SK-N-SH treated with all-trans-retinoic acid at 6 μM for 48 hours (cell line): ENCODE measurements around the gene PCYT1B.

ENCODE experiments used
- ATAC-seq: fragments of 200-7000 bp; cut with Tn5 transposase; 3 replicates; pipeline ENCODE4 v1.9.1; 2020; ENCODE audit warnings: mild to moderate bottlenecking, moderate library complexity
- ARNTL ChIP-seq: fragments of 450-650 bp; formaldehyde crosslinking; IDR thresholded peaks from 2 replicates; pipeline ENCODE4 v1.5.0; 2020; ENCODE audit warnings: low read depth, mild to moderate bottlenecking, moderate library complexity, borderline replicate concordance
- BACH2 ChIP-seq: fragments of 250-450 bp; sonication (Bioruptor Pico); IDR thresholded peaks from 2 replicates; pipeline ENCODE4 v1.9.0; 2021; ENCODE audit warnings: mild to moderate bottlenecking, borderline replicate concordance
- CSDC2 ChIP-seq: fragments of 250-450 bp; sonication (Bioruptor Pico); IDR thresholded peaks from 2 replicates; pipeline ENCODE4 v1.5.0; 2020; ENCODE audit warnings: mild to moderate bottlenecking, moderate library complexity
- ESRRG ChIP-seq: fragments of 250-450 bp; sonication (Bioruptor Pico); IDR thresholded peaks from 2 replicates; pipeline ENCODE4 v1.6.1; 2021; ENCODE audit warnings: mild to moderate bottlenecking
- GLIS3 ChIP-seq: fragments of 250-450 bp; sonication (Bioruptor Pico); IDR thresholded peaks from 2 replicates; pipeline ENCODE4 v1.5.0; 2020; ENCODE audit warnings: mild to moderate bottlenecking, moderate library complexity
- ISL1 ChIP-seq: fragments of 250-450 bp; sonication (Bioruptor Pico); IDR thresholded peaks from 2 replicates; pipeline ENCODE4 v2.1.2; 2022; ENCODE audit warnings: mild to moderate bottlenecking, moderate library complexity
- OSR1 ChIP-seq: fragments of 250-450 bp; sonication (Bioruptor Pico); IDR thresholded peaks from 2 replicates; pipeline ENCODE4 v1.8.0; 2022; ENCODE audit warnings: moderate library complexity, mild to moderate bottlenecking, inconsistent platforms
- PPARA ChIP-seq: fragments of 250-450 bp; sonication (Bioruptor Pico); IDR thresholded peaks from 2 replicates; pipeline ENCODE4 v1.5.0; 2020; ENCODE audit warnings: mild to moderate bottlenecking, borderline replicate concordance
- RARB ChIP-seq: fragments of 250-450 bp; sonication (Bioruptor Pico); IDR thresholded peaks from 2 replicates; pipeline ENCODE4 v1.8.0; 2021; ENCODE audit warnings: mild to moderate bottlenecking, moderate library complexity
- SNAI2 ChIP-seq: fragments of 250-450 bp; sonication (Bioruptor Pico); IDR thresholded peaks from 2 replicates; pipeline ENCODE4 v1.5.0; 2020; ENCODE audit warnings: mild to moderate bottlenecking, moderate library complexity
- TOX ChIP-seq: fragments of 250-450 bp; sonication (Bioruptor Pico); IDR thresholded peaks from 2 replicates; pipeline ENCODE4 v1.8.0; 2021; ENCODE audit warnings: mild to moderate bottlenecking, moderate library complexity, borderline replicate concordance
- ZC3H10 ChIP-seq: fragments of 250-450 bp; sonication (Bioruptor Pico); IDR thresholded peaks from 2 replicates; pipeline ENCODE4 v1.5.1; 2021; ENCODE audit warnings: mild to moderate bottlenecking, moderate library complexity
- ZFP3 ChIP-seq: fragments of 250-450 bp; sonication (Bioruptor Pico); IDR thresholded peaks from 2 replicates; pipeline ENCODE4 v1.5.0; 2020; ENCODE audit warnings: mild to moderate bottlenecking, moderate library complexity
- ZFP30 ChIP-seq: fragments of 450-650 bp; formaldehyde crosslinking; IDR thresholded peaks from 2 replicates; pipeline ENCODE4 v1.5.0; 2022; ENCODE audit warnings: mild to moderate bottlenecking, moderate library complexity
- ZNF565 ChIP-seq: fragments of 450-650 bp; formaldehyde crosslinking; conservative IDR thresholded peaks from 2 replicates; pipeline ENCODE4 v1.5.0; 2020; ENCODE audit warnings: low read depth, mild to moderate bottlenecking, moderate library complexity
- ZNF8 ChIP-seq: fragments of 450-650 bp; formaldehyde crosslinking; IDR thresholded peaks from 2 replicates; pipeline ENCODE4 v1.5.0; 2020; ENCODE audit warnings: mild to moderate bottlenecking, moderate library complexity
- TF ChIP-seq, protein P1 (sequence below): fragments of 250-450 bp; sonication (Bioruptor Pico); IDR thresholded peaks from 2 replicates; pipeline ENCODE4 v1.8.0; 2021; ENCODE audit warnings: low read depth, mild to moderate bottlenecking, moderate library complexity, borderline replicate concordance
- TF ChIP-seq, protein P2 (sequence below): fragments of 250-450 bp; sonication (Bioruptor Pico); IDR thresholded peaks from 2 replicates; pipeline ENCODE4 v1.5.1; 2020; ENCODE audit warnings: low read depth, mild to moderate bottlenecking, moderate library complexity
- TF ChIP-seq, protein P3 (sequence below): fragments of 250-450 bp; sonication (Bioruptor Pico); IDR thresholded peaks from 2 replicates; pipeline ENCODE4 v1.8.0; 2020; ENCODE audit warnings: mild to moderate bottlenecking, moderate library complexity, borderline replicate concordance
- TF ChIP-seq, protein P4 (sequence below): fragments of 250-450 bp; sonication (Bioruptor Pico); IDR thresholded peaks from 2 replicates; pipeline ENCODE4 v1.5.0; 2020; ENCODE audit warnings: mild to moderate bottlenecking, moderate library complexity
- TF ChIP-seq, protein P5 (sequence below): fragments of 250-450 bp; sonication (Bioruptor Pico); IDR thresholded peaks from 2 replicates; pipeline ENCODE4 v1.5.1; 2021; ENCODE audit warnings: mild to moderate bottlenecking, moderate library complexity

Gene PCYT1B

DNA sequence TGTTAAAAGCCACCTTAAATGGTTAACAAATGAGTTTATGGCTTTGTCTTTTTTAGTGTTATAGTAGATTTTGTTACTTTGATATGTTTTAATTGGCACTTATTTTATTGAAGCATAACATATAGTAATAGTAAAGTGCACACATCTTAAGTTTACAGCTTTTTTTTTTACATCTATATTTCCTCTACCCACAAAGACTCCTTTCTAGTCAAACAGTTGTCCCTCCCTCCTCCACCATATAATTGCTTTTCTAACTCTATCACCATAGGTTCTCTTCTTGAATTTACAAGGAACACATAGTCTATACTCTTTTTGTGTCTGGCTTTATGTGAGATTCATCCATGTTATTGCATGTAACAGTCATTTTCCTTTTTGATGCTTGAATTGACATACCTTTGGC, 110.6 kb downstream of the PCYT1B start:
- TF ChIP-seq ZFP30 (CRISPR knock-in tag): no peak
- TF ChIP-seq, protein P1, sequence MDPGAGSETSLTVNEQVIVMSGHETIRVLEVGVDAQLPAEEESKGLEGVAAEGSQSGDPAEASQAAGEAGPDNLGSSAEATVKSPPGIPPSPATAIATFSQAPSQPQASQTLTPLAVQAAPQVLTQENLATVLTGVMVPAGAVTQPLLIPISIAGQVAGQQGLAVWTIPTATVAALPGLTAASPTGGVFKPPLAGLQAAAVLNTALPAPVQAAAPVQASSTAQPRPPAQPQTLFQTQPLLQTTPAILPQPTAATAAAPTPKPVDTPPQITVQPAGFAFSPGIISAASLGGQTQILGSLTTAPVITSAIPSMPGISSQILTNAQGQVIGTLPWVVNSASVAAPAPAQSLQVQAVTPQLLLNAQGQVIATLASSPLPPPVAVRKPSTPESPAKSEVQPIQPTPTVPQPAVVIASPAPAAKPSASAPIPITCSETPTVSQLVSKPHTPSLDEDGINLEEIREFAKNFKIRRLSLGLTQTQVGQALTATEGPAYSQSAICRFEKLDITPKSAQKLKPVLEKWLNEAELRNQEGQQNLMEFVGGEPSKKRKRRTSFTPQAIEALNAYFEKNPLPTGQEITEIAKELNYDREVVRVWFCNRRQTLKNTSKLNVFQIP (CRISPR knock-in tag): no peak
- TF ChIP-seq, protein P2, sequence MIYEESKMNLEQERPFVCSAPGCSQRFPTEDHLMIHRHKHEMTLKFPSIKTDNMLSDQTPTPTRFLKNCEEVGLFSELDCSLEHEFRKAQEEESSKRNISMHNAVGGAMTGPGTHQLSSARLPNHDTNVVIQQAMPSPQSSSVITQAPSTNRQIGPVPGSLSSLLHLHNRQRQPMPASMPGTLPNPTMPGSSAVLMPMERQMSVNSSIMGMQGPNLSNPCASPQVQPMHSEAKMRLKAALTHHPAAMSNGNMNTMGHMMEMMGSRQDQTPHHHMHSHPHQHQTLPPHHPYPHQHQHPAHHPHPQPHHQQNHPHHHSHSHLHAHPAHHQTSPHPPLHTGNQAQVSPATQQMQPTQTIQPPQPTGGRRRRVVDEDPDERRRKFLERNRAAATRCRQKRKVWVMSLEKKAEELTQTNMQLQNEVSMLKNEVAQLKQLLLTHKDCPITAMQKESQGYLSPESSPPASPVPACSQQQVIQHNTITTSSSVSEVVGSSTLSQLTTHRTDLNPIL: no peak
- TF ChIP-seq, protein P3, sequence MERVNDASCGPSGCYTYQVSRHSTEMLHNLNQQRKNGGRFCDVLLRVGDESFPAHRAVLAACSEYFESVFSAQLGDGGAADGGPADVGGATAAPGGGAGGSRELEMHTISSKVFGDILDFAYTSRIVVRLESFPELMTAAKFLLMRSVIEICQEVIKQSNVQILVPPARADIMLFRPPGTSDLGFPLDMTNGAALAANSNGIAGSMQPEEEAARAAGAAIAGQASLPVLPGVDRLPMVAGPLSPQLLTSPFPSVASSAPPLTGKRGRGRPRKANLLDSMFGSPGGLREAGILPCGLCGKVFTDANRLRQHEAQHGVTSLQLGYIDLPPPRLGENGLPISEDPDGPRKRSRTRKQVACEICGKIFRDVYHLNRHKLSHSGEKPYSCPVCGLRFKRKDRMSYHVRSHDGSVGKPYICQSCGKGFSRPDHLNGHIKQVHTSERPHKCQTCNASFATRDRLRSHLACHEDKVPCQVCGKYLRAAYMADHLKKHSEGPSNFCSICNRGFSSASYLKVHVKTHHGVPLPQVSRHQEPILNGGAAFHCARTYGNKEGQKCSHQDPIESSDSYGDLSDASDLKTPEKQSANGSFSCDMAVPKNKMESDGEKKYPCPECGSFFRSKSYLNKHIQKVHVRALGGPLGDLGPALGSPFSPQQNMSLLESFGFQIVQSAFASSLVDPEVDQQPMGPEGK (CRISPR knock-in tag): no peak
- TF ChIP-seq SNAI2 (CRISPR knock-in tag): no peak
- no peak for TF ChIP-seq BACH2 (CRISPR knock-in tag)
- TF ChIP-seq CSDC2 (CRISPR knock-in tag): no peak
- no peak for TF ChIP-seq TOX (CRISPR knock-in tag)
- no peak for TF ChIP-seq PPARA (CRISPR knock-in tag)
- TF ChIP-seq OSR1: no peak
- no peak for TF ChIP-seq ZFP3
- TF ChIP-seq GLIS3 (CRISPR knock-in tag): no peak
- no peak for ATAC-seq

DNA sequence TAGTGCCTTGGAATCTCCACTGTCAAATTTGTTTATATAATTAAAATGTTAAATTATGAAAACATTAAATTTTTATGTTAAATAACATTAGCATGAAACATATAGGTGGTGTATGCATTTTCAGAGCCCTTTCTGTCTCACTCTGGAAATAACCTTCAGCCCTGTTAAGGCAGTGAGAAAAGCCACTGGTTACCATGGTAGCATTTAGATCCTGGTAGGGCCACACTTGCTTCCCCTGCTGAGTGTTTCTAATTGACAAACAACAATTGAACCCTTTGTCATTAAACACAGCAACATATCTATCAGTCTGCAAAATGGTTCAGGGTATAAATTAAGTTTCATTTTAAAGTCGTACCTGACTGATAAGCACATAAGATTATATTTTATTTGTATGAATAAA, 118.5 kb downstream of the PCYT1B start:
- TF ChIP-seq RARB (CRISPR knock-in tag) (no peak), ZC3H10 (CRISPR knock-in tag) (no peak), CSDC2 (CRISPR knock-in tag) (no peak), TOX (CRISPR knock-in tag) (no peak), SNAI2 (CRISPR knock-in tag) (no peak), OSR1 (no peak), ZNF8 (no peak), ZFP30 (CRISPR knock-in tag) (no peak), ZNF565 (CRISPR knock-in tag) (no peak), ESRRG (CRISPR knock-in tag) (no peak), ARNTL (CRISPR knock-in tag) (no peak), ZFP3 (no peak), ISL1 (no peak), PPARA (CRISPR knock-in tag) (no peak), GLIS3 (CRISPR knock-in tag) (no peak)
- TF ChIP-seq, protein P4, sequence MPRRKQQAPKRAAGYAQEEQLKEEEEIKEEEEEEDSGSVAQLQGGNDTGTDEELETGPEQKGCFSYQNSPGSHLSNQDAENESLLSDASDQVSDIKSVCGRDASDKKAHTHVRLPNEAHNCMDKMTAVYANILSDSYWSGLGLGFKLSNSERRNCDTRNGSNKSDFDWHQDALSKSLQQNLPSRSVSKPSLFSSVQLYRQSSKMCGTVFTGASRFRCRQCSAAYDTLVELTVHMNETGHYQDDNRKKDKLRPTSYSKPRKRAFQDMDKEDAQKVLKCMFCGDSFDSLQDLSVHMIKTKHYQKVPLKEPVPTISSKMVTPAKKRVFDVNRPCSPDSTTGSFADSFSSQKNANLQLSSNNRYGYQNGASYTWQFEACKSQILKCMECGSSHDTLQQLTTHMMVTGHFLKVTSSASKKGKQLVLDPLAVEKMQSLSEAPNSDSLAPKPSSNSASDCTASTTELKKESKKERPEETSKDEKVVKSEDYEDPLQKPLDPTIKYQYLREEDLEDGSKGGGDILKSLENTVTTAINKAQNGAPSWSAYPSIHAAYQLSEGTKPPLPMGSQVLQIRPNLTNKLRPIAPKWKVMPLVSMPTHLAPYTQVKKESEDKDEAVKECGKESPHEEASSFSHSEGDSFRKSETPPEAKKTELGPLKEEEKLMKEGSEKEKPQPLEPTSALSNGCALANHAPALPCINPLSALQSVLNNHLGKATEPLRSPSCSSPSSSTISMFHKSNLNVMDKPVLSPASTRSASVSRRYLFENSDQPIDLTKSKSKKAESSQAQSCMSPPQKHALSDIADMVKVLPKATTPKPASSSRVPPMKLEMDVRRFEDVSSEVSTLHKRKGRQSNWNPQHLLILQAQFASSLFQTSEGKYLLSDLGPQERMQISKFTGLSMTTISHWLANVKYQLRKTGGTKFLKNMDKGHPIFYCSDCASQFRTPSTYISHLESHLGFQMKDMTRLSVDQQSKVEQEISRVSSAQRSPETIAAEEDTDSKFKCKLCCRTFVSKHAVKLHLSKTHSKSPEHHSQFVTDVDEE (CRISPR knock-in tag): no peak
- TF ChIP-seq, protein P1 (CRISPR knock-in tag): no peak
- TF ChIP-seq, protein P2: no peak
- TF ChIP-seq, protein P3 (CRISPR knock-in tag): no peak
- TF ChIP-seq, protein P5, sequence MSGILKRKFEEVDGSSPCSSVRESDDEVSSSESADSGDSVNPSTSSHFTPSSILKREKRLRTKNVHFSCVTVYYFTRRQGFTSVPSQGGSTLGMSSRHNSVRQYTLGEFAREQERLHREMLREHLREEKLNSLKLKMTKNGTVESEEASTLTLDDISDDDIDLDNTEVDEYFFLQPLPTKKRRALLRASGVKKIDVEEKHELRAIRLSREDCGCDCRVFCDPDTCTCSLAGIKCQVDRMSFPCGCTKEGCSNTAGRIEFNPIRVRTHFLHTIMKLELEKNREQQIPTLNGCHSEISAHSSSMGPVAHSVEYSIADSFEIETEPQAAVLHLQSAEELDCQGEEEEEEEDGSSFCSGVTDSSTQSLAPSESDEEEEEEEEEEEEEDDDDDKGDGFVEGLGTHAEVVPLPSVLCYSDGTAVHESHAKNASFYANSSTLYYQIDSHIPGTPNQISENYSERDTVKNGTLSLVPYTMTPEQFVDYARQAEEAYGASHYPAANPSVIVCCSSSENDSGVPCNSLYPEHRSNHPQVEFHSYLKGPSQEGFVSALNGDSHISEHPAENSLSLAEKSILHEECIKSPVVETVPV (CRISPR knock-in tag): no peak
- no peak for ATAC-seq
